ENCODE data around the gene HHAT. TPM values are rescaled to one million over a fixed set of nuclear protein-coding genes. Genes with fewer than 3 reads are reported as not detected.
A peak's percentile ranks its signal among the peaks of the same experiment; 100 is the strongest.

The HHAT gene
- total RNA-seq, 4 donors from 2014 or later, result 3.4 to 5.2 (median 4.0) TPM

DNA sequence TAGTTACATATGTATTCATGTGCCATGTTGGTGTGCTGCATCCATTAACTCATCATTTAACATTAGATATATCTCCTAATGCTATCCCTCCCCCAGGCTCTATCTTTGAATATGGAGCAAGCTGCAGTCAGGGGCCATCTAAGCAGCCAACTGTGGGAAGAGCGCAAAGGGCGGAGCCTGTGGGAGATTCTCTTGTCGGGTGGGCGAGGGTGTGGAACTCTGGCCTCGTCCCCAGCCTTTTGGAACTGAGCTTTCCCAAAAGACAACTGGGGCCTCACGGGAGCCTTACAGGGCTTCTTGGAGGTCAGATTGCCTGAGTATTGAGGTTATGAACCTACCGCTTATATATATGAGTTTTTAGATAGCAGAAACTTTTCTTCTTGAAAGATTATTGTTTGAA lies 117.2 kb downstream of the HHAT start:
- no peaks in the 10 kb centered on the region for H3K4me1 ChIP-seq
- no peak overlapping the region for H3K27ac ChIP-seq
- no peak for TF ChIP-seq POLR2A (IDR thresholded peaks at IDR 0.05)
- TF ChIP-seq, protein P1, sequence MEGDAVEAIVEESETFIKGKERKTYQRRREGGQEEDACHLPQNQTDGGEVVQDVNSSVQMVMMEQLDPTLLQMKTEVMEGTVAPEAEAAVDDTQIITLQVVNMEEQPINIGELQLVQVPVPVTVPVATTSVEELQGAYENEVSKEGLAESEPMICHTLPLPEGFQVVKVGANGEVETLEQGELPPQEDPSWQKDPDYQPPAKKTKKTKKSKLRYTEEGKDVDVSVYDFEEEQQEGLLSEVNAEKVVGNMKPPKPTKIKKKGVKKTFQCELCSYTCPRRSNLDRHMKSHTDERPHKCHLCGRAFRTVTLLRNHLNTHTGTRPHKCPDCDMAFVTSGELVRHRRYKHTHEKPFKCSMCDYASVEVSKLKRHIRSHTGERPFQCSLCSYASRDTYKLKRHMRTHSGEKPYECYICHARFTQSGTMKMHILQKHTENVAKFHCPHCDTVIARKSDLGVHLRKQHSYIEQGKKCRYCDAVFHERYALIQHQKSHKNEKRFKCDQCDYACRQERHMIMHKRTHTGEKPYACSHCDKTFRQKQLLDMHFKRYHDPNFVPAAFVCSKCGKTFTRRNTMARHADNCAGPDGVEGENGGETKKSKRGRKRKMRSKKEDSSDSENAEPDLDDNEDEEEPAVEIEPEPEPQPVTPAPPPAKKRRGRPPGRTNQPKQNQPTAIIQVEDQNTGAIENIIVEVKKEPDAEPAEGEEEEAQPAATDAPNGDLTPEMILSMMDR (IDR thresholded peaks at IDR 0.05), result no peak
- WGBS, 2 donors, result 65 to 87% methylated on average over 4 to 6 of the region's 7 CpGs
- no peak for DNase-seq
- H3K9me3 ChIP-seq, result no peaks in the 10 kb centered on the region
- H3K36me3 ChIP-seq, result no peaks in the 10 kb centered on the region
- no peak overlapping the region for H3K4me3 ChIP-seq
- no peaks in the 10 kb centered on the region for H3K27me3 ChIP-seq
- intact Hi-C loops (cut with DNase I), result loop anchor here (10.0 kb wide), 1 partner anchor 689 kb away; the partner anchor contains the start of gene KCNH1

DNA sequence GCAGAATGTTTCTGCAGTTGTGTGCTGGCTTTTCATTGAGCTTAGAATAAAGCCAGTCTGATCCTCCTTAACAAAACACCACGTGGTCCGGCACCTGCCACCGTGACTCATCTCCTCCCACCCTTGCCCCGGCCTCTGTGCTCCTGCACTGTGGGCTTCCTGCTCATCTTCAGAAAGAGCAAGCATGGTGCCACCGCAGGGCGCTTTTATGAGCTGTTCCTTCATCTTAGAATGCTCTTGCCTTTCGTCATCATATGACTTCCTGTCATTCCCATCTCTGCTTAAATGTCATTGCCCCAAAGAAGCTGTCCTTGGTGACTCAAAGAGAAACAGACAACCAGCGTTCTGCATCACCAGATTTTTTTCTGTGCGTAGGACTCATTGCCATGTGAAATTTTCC lies 117.8 kb downstream of the HHAT start:
- Histone ChIP-seq H3K9me3 (no peaks in the 10 kb centered on the region), H3K36me3 (no peaks in the 10 kb centered on the region), H3K4me3 (no peak overlapping the region), H3K27ac (no peak overlapping the region), H3K27me3 (no peaks in the 10 kb centered on the region), H3K4me1 (no peaks in the 10 kb centered on the region)
- intact Hi-C loops (cut with DNase I), result loop anchor here (10.0 kb wide), 1 partner anchor 688 kb away; the partner anchor contains the start of gene KCNH1
- no peak for DNase-seq
- WGBS, 2 donors, result 43 to 51% methylated on average over 9 of the region's 9 CpGs
- TF ChIP-seq, protein P1 (IDR thresholded peaks at IDR 0.05), result no peak
- TF ChIP-seq POLR2A (IDR thresholded peaks at IDR 0.05), result no peak

DNA sequence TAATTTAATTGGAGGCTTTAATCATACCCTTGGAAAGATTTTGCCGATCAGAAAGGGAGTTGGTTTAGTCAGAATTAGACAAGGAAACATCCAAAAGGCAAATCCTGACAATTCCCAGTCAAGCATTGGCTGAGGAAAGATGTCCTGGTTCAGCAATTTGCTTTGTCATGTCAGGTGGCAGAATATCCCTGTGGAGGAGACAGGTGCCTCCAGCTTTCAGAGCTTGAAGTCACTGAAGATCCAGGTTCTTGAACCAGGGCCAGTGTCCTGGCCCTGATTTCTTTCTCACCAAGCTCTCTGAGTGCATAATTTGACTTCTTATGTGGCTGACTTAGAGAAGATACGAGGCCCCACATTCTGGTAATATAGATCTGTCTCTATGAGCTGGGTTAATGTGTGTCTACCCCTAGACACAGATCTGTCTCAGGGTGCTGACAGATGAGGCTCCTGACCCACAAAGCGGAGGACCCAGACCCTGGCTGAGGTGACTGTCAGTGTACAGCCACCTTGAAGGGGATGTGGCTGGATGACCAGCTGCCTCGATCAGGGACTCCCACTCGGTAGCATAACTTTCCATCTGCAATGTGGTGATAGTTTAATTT lies 118.9 kb downstream of the HHAT start:
- no peak for DNase-seq
- WGBS, 2 donors, result 82 to 83% methylated on average over 5 of the region's 5 CpGs
- Histone ChIP-seq H3K4me3 (no peak overlapping the region), H3K36me3 (no peaks in the 10 kb centered on the region), H3K4me1 (no peaks in the 10 kb centered on the region), H3K27me3 (no peaks in the 10 kb centered on the region), H3K27ac (no peak overlapping the region), H3K9me3 (no peaks in the 10 kb centered on the region)
- intact Hi-C loops (cut with DNase I), result loop anchor here (10.0 kb wide), 1 partner anchor 687 kb away; the partner anchor contains the start of gene KCNH1
- TF ChIP-seq, protein P1 (IDR thresholded peaks at IDR 0.05), result no peak
- no peak for TF ChIP-seq POLR2A (IDR thresholded peaks at IDR 0.05)

DNA sequence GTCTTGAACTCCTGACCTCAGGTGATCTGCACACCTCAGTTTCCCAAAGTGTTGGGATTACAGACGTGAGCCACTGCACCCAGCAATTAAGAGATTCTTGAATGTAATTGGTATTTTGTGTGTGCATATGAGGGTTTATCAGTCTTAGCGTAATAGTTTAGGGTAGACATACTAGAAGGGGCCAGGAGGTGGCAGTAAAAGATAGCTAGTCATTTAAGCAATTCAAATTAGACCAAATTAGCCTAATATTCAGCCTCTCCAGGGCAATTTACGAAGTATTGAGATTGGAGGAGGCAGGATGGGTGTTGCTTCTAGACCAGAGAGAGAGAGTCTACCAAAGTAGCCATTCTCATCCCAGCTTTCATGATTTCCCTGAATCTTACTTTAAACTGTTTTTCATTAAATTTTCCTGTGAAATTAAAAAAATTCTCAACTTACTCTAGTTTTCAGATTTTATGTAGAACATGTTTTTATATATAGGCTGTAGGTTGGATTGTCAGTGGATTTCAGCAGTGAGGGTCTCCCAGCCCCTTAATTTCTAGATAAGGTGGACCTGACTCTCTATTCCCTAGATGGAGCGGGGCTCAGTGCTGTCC lies 119.7 kb downstream of the HHAT start:
- H3K4me3 ChIP-seq, result no peak overlapping the region
- no peak overlapping the region for H3K27ac ChIP-seq
- no peaks in the 10 kb centered on the region for H3K27me3 ChIP-seq
- H3K9me3 ChIP-seq, result no peaks in the 10 kb centered on the region
- DNase-seq, result no peak
- no peak for TF ChIP-seq POLR2A (IDR thresholded peaks at IDR 0.05)
- TF ChIP-seq, protein P1 (IDR thresholded peaks at IDR 0.05), result peak in 5 of 6 experiments; percentile 35 to 78 (median 47)
- no peaks in the 10 kb centered on the region for H3K4me1 ChIP-seq
- H3K36me3 ChIP-seq, result no peaks in the 10 kb centered on the region
- intact Hi-C loops (cut with DNase I), result loop anchor here (10.0 kb wide), 1 partner anchor 686 kb away; the partner anchor contains the start of gene KCNH1
- 30 to 35% methylated on average over 3 to 4 of the region's 4 CpGs for WGBS, 2 donors

DNA sequence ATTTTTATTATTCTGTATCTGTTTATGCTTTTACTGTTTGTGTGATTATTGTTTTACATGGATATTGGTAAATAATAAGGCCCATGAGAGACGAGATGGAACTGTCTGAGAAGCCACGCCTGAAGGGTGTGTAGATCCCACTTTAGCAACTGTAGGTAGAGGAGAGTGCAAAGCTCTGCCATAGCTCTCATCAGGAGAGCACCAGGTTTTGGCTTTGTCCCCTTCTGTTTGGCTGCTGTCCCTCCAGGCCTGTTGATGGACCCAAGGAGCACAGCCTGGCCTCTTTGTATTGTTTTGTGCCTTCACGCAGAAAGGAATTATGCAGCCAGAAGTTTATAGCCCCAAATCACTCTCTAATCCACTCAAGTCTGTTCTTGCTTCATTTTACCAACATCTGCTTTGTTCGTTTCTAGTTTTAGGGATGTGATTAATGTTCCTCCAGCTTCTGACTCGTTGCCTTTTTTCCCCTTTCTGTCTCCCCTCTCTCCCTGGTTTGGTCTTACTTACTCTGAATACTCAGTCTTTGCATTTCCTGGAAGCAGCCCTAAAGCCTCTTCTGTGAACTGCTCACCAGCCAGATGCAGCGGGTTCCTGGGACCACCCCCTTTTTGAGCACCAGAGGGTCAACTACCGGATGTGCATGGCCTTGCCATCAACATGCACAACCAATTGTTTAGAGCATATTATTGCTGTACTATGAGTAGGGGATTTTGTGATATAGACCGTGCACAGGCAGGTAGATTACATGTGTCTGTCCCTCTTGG lies 127.3 kb downstream of the HHAT start:
- intact Hi-C loops (cut with DNase I), result no loop called here
- DNase-seq, result no peak
- Histone ChIP-seq H3K4me3 (no peak overlapping the region), H3K9me3 (no peaks in the 10 kb centered on the region), H3K27me3 (no peaks in the 10 kb centered on the region), H3K36me3 (no peaks in the 10 kb centered on the region), H3K4me1 (no peaks in the 10 kb centered on the region), H3K27ac (no peak overlapping the region)
- no peak for TF ChIP-seq POLR2A (IDR thresholded peaks at IDR 0.05)
- TF ChIP-seq, protein P1 (IDR thresholded peaks at IDR 0.05), result no peak
- 35 to 43% methylated on average over 7 to 8 of the region's 8 CpGs for WGBS, 2 donors

All from esophagus squamous epithelium (tissue), 5 donors.